GM12801 (cell line): Measurements from ENCODE around the gene TNFAIP3.

Experiments used
- CTCF ChIP-seq: IDR thresholded peaks from one replicate; pipeline ENCODE4 v1.5.1; 2011; ENCODE audit warnings: control low read depth; ENCODE audit not compliant: insufficient read length; ENCODE audit errors: extremely low read depth

The TNFAIP3 gene

GRCh38 chr6:137862419-137863090 lies 4.5 kb upstream of the TNFAIP3 start:
- no peak for TF ChIP-seq CTCF

DNA sequence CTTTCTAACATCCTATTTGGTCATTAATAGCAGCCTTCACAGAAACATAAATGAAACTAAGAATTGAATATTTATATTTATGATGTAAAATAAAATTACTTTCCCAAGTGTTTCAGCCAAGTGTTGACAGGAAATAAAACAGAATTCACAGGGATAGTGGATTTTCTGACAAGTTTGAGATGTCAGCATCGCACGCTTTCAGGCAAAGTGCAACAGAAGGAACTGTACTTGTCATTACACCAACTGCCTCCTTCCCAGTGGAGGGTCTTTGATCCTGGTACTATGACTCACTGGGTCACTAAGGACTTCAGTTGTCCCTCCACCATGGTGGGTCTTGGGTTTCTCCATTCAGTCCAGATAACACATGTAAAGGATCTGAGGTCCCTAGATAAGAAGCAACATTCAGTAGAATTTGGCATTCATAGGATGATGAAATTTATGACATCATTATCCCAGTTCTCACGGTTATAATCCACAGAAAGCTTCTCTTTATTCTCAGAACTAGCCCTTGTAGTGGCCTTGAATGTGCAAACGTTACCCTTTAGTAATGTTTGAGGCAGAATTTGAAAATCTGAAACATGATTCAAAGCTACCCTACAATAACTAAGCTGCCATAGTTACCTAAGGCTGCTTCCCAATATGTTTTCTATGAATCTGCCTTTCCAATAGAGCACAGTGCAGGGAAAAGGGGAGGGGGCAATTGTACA lies 3.8 kb upstream of the TNFAIP3 start:
- no peak for TF ChIP-seq CTCF

DNA sequence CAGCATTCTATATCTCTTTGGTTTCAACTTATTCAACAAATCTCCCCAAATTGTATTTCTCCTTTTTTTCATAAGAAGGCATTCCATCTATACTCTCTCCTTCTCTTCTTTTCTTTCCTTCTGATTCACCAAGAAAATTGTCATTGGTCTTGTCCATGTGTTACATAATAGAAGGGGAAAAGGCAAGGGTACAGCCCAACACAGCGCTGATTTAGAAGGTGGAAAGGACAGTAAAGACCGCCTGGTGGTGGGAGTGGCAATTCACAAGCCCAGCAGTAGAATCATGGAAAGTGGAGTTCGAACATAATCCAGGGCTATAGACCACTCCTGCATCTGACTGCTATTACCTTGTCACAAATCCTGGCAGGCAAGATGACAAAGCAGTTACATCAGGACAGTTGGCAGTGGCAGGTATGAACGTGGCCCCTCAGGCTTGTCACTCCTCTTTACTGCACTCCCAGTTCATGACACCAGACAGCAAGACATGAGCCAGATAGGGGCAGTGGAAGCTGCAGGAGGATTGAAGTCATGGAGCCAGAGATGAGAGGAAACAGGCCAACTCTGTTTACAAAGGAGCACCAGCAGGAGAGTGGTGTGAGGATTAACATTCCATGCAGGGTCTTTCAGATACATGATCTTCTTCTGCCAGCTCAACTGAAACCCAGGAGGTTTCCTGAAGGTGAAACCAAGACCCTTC lies 2.1 kb upstream of the TNFAIP3 start:
- no peak for TF ChIP-seq CTCF

- no peak for TF ChIP-seq CTCF
These were observed 702 bp upstream of the TNFAIP3 start for GRCh38 chr6:137866200-137866913.

- TF ChIP-seq CTCF: no peak
These were observed 838 bp downstream of the TNFAIP3 start for GRCh38 chr6:137867685-137868509.

- TF ChIP-seq CTCF: no peak
These were observed 1.9 kb downstream of the TNFAIP3 start for GRCh38 chr6:137868721-137869548.
